B cell (primary cell): ENCODE data around the gene UNC5B. TPM values are rescaled to one million over a fixed set of nuclear protein-coding genes. Genes with fewer than 3 reads are reported as not detected.

ENCODE experiments used
- ATAC-seq: fragments of 200-7000 bp; cut with Tn5 transposase; one replicate; pipeline ENCODE4 v1.10.0; 2021; ENCODE audit warnings: low read depth, mild to moderate bottlenecking, moderate number of reproducible peaks, moderate library complexity
- CTCF ChIA-PET: fragments of 350-600 bp; sonication (Branson Sonifier 250); formaldehyde crosslinking; loops from one replicate; lab custom pipeline; 2021; ENCODE audit warnings: antibody characterized with exemption, inconsistent platforms; lab: Charles Lee
- POLR2A ChIA-PET: fragments of 350-600 bp; sonication (Branson Sonifier 250); formaldehyde crosslinking; loops from one replicate; lab custom pipeline; 2021; ENCODE audit warnings: antibody characterized with exemption; lab: Charles Lee
- DNase-seq: peaks from one replicate; pipeline ENCODE4 v3.0.0; 2013
- H2AFZ ChIP-seq: 2 replicates; pipeline ENCODE4 v1.6.1; 2012; ENCODE audit warnings: mild to moderate bottlenecking, low read depth, low read length; ENCODE audit not compliant: insufficient read depth, poor library complexity, severe bottlenecking
- H3K27ac ChIP-seq, 2 donors: 1 replicate in 1 of 2; 2 replicates in 1 of 2; pipeline ENCODE4 v1.5.1; 2012 to 2013; ENCODE audit warnings: low read length in 2 of 2, mild to moderate bottlenecking in 2 of 2, moderate library complexity in 1 of 2
- H3K27me3 ChIP-seq, 4 experiments: fragments of 200-600 bp in 1 of 4; sonication (generic) in 1 of 4; replicated peaks in 1 of 4; 1 replicate in 2 of 4; 2 replicates in 2 of 4; pipeline versions ENCODE4 v1.6.1 to v1.7.0; 2013 to 2016; ENCODE audit warnings: low read length in 3 of 4, mild to moderate bottlenecking in 2 of 4, mixed read lengths in 1 of 4, moderate library complexity in 1 of 4; ENCODE audit not compliant: insufficient read depth in 4 of 4, control insufficient read depth in 3 of 4; ENCODE audit errors: control extremely low read depth in 1 of 4
- H3K36me3 ChIP-seq, 2 experiments: replicated peaks in 1 of 2; 1 replicate in 1 of 2; 2 replicates in 1 of 2; pipeline versions ENCODE4 v1.6.1 to v1.7.1; 2013; ENCODE audit warnings: low read length in 1 of 2; ENCODE audit not compliant: insufficient read depth in 2 of 2, control insufficient read depth in 1 of 2; ENCODE audit errors: control extremely low read depth in 1 of 2, extremely low read depth in 1 of 2
- H3K4me1 ChIP-seq, 2 donors: fragments of 200-600 bp in 1 of 2; sonication (generic) in 1 of 2; 1 replicate in 1 of 2; 2 replicates in 1 of 2; pipeline versions ENCODE4 v1.5.1 to v1.6.1; 2013 to 2017; ENCODE audit warnings: low read length in 2 of 2; ENCODE audit not compliant: control insufficient read depth in 2 of 2, insufficient read depth in 2 of 2
- H3K4me2 ChIP-seq: replicated peaks from 2 replicates; pipeline ENCODE3; 2012; ENCODE audit warnings: mild to moderate bottlenecking, low read depth, low read length; ENCODE audit not compliant: poor library complexity, severe bottlenecking
- H3K4me3 ChIP-seq, 5 experiments: fragments of 200-600 bp in 1 of 5; sonication (generic) in 1 of 5; 1 replicate in 3 of 5; 2 replicates in 2 of 5; pipeline versions ENCODE4 v1.5.1 to v1.7.0; 2011 to 2016; ENCODE audit warnings: low read length in 4 of 5, mild to moderate bottlenecking in 4 of 5, low read depth in 2 of 5, control low read depth in 1 of 5, moderate library complexity in 1 of 5; ENCODE audit not compliant: insufficient read depth in 1 of 5; ENCODE audit errors: control extremely low read depth in 1 of 5, extremely low read depth in 1 of 5
- H3K79me2 ChIP-seq: fragments of 200-600 bp; sonication (generic); one replicate; pipeline ENCODE4 v1.6.0; 2016; ENCODE audit warnings: low read length; ENCODE audit not compliant: control insufficient read depth, insufficient read depth
- H3K9ac ChIP-seq: fragments of 200-600 bp; sonication (generic); 2 replicates; pipeline ENCODE4 v1.6.1; 2017; ENCODE audit warnings: mild to moderate bottlenecking, low read length, moderate library complexity
- H3K9me3 ChIP-seq, 3 donors: one replicate each; pipeline versions ENCODE4 v1.6.1 to v1.7.1; 2013; ENCODE audit warnings: low read length in 2 of 3; ENCODE audit not compliant: control insufficient read depth in 2 of 3, insufficient read depth in 1 of 3; ENCODE audit errors: control extremely low read depth in 1 of 3
- H4K20me1 ChIP-seq: 2 replicates; pipeline ENCODE4 v1.6.0; 2012; ENCODE audit warnings: mild to moderate bottlenecking, low read length; ENCODE audit not compliant: insufficient read depth, control insufficient read depth, poor library complexity, severe bottlenecking
- H3K27ac Mint-ChIP-seq: one replicate; pipeline ENCODE4 v1.8.0; 2021; ENCODE audit warnings: mixed read lengths
- H3K27me3 Mint-ChIP-seq: one replicate; pipeline ENCODE4 v1.8.0; 2021; ENCODE audit warnings: mixed read lengths
- H3K4me1 Mint-ChIP-seq: one replicate; pipeline ENCODE4 v1.8.0; 2021; ENCODE audit warnings: mixed read lengths
- H3K4me3 Mint-ChIP-seq: one replicate; pipeline ENCODE4 v1.8.0; 2021; ENCODE audit warnings: mixed read lengths
- H3K9me3 Mint-ChIP-seq: one replicate; pipeline ENCODE4 v1.8.0; 2022; ENCODE audit warnings: mixed read lengths; ENCODE audit not compliant: insufficient read depth
- CTCF ChIP-seq: fragments of 200-600 bp; IDR thresholded peaks from one replicate; pipeline ENCODE4 v1.8.0; 2022; ENCODE audit warnings: antibody characterized with exemption, mild to moderate bottlenecking
- EZH2 ChIP-seq: IDR thresholded peaks from 2 replicates; pipeline ENCODE4 v1.6.1; 2012; ENCODE audit warnings: borderline replicate concordance, low read depth, mild to moderate bottlenecking, moderate library complexity, low read length; ENCODE audit not compliant: insufficient read depth, poor library complexity, severe bottlenecking
- WGBS: methylation state at CpG from one replicate; pipeline ENCODE4 v1.1.5; 2013; ENCODE audit warnings: missing lambda C conversion rate; ENCODE audit not compliant: insufficient coverage; 5-methylcytosine and 5-hydroxymethylcytosine counted together
- intact Hi-C: fragments of 100-400 bp; cut with micrococcal nuclease; formaldehyde crosslinking; loops from one replicate; pipeline ENCODE4 v1.10.0; 2022
- polyA plus RNA-seq: library from polyadenylated mRNA; depleted of rRNA; stranded (reverse); fragments of >200 nt; gene quantifications from 2 replicates; pipeline ENCODE4 v1.2.3, GENCODE V29; 2012
- total RNA-seq, 2 donors: library from RNA; stranded (reverse); fragments of 120-200 nt in 1 of 2; gene quantifications; 1 replicate in 1 of 2; 2 replicates in 1 of 2; pipeline versions ENCODE4 v1.2.3 to v1.2.4, GENCODE V29; 2013 to 2022

UNC5B gene
- total and polyA plus RNA-seq, 2 donors (not counting 1 experiment from before 2014, with no cell fraction given): not detected

DNA sequence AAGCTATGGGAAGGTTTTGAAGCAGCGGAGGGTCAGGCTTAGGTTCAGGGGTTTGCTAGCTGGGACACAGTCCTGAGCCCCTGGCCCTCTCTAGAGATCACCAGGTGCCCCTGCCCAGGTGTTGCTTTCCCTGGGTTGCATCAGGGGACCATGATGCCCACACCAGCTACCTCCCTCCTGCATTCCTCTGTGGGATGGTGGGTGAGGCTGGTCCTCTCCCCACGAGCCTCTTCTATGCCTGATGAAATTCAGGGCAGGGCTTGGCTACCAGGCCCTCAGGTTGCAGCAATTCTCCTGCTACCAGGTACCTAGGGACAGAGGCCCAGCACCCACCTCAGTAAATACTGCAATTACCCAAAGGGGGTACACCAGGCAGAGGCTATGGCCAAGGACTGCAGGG lies 95.9 kb downstream of the UNC5B start:
- Histone ChIP-seq H3K27ac (no peak overlapping the region), H3K4me2 (no peak overlapping the region), H3K4me1 (peaks cover 4 to 10% of the 10 kb centered on the region in 2 donors), H3K79me2 (no peaks in the 10 kb centered on the region), H3K9me3 (no peaks in the 10 kb centered on the region), H2AFZ (no peak overlapping the region), H4K20me1 (no peaks in the 10 kb centered on the region), H3K9ac (no peak overlapping the region), H3K4me3 (no peak overlapping the region), H3K27me3 (peaks cover 0 to 6% (median 0%) of the 10 kb centered on the region in 4 experiments), H3K36me3 (no peaks in the 10 kb centered on the region)
- ATAC-seq (no peak), DNase-seq (no peak)
- TF ChIP-seq EZH2 (no peak), CTCF (no peak)
- ChIA-PET CTCF (interaction anchor here (1.1 to 2.8 kb wide), 2 partner anchors 262 to 400 kb away, joined by 4 to 15 read pairs; no protein-coding TSS in a partner anchor), POLR2A (no interaction called here)
- WGBS: 80% methylated on average over 1 of the region's 2 CpGs
- H3K27ac Mint-ChIP-seq: no peak overlapping the region
- intact Hi-C loops: no loop called here
- peaks cover 13% of the 10 kb centered on the region for H3K27me3 Mint-ChIP-seq
- H3K4me1 Mint-ChIP-seq: peaks cover 6% of the 10 kb centered on the region
- no peaks in the 10 kb centered on the region for H3K9me3 Mint-ChIP-seq
- no peak overlapping the region for H3K4me3 Mint-ChIP-seq

DNA sequence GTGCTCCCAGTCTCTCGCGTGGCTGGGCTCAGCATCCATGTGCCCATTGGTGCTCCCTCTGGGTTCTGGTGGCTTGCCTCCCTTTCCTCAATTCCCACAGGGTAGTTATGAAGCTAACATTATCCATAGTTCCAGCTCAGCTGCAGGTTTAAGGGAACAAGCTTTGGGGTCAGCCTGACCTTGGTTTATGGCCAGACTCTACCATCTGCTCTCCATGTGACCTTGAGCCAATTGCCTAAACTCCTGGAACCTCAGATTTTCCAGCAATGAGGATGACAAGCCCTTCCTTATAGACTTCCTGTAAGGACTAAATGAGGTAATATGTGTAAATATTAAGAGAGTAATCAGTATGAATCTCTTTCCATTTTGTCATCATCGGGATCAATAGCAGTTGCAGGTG lies 96.6 kb downstream of the UNC5B start:
- POLR2A ChIA-PET: no interaction called here
- Mint-ChIP-seq H3K27me3 (peaks cover 12% of the 10 kb centered on the region), H3K9me3 (no peaks in the 10 kb centered on the region), H3K4me3 (no peak overlapping the region), H3K27ac (no peak overlapping the region), H3K4me1 (peaks cover 6% of the 10 kb centered on the region)
- ATAC-seq: no peak
- peaks cover 0 to 10% (median 0%) of the 10 kb centered on the region in 4 experiments for H3K27me3 ChIP-seq
- H3K9ac ChIP-seq: no peak overlapping the region
- WGBS: 86% methylated on average over 2 of the region's 3 CpGs
- TF ChIP-seq EZH2 (no peak), CTCF (no peak)
- no peak overlapping the region for H3K27ac ChIP-seq
- H3K4me2 ChIP-seq: no peak overlapping the region
- H3K4me3 ChIP-seq: no peak overlapping the region
- H3K79me2 ChIP-seq: no peaks in the 10 kb centered on the region
- H3K36me3 ChIP-seq: no peaks in the 10 kb centered on the region
- CTCF ChIA-PET: interaction anchor here (1.3 to 2.8 kb wide), 4 partner anchors 10 to 504 kb away, joined by 3 to 15 read pairs (median 4); partner anchors contain the start of gene SLC29A3
- H3K4me1 ChIP-seq: peaks cover 4 to 10% of the 10 kb centered on the region in 2 donors
- H4K20me1 ChIP-seq: no peaks in the 10 kb centered on the region
- intact Hi-C loops: no loop called here
- H3K9me3 ChIP-seq: no peaks in the 10 kb centered on the region
- no peak for DNase-seq
- no peak overlapping the region for H2AFZ ChIP-seq
